ENCODE measurements around the gene LIPC. TPM values are rescaled to one million over a fixed set of nuclear protein-coding genes. Genes with fewer than 3 reads are reported as not detected.

LIPC gene
- total and polyA plus RNA-seq, 9 of the 15 experiments (the other 6 are each of a cell fraction or from before 2014, with no cell fraction given) = 0.07 to 0.41 (median 0.11) TPM; not detected in 2

DNA sequence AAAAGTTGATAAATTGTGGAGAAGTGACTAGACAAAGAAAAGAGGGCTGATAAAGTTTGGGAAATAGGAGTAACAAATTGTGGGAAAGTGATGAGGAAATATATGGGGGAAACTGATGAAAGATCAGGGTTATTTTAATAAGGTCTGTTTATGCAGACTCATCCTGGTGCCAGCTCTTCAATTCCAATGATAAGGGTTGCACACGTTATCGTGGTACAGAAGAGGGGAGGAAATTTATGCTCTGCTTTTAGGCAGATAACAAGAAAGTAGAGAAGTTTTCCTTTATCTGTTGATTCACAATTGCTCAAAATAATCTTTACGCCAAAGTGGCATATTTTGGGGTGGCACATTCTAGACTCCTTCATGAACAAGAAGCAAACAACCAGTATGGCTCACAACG lies 32.1 kb upstream of the LIPC start (continued):
- TF ChIP-seq, protein P1, sequence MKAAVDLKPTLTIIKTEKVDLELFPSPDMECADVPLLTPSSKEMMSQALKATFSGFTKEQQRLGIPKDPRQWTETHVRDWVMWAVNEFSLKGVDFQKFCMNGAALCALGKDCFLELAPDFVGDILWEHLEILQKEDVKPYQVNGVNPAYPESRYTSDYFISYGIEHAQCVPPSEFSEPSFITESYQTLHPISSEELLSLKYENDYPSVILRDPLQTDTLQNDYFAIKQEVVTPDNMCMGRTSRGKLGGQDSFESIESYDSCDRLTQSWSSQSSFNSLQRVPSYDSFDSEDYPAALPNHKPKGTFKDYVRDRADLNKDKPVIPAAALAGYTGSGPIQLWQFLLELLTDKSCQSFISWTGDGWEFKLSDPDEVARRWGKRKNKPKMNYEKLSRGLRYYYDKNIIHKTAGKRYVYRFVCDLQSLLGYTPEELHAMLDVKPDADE (conservative IDR thresholded peaks at IDR 0.05; ENCODE audit: control insufficient read depth, low read depth, low read length) = no peak
- TF ChIP-seq ZC3H4 (CRISPR knock-in tag; IDR thresholded peaks at IDR 0.05; ENCODE audit: borderline replicate concordance) = no peak
- TF ChIP-seq, protein P2, sequence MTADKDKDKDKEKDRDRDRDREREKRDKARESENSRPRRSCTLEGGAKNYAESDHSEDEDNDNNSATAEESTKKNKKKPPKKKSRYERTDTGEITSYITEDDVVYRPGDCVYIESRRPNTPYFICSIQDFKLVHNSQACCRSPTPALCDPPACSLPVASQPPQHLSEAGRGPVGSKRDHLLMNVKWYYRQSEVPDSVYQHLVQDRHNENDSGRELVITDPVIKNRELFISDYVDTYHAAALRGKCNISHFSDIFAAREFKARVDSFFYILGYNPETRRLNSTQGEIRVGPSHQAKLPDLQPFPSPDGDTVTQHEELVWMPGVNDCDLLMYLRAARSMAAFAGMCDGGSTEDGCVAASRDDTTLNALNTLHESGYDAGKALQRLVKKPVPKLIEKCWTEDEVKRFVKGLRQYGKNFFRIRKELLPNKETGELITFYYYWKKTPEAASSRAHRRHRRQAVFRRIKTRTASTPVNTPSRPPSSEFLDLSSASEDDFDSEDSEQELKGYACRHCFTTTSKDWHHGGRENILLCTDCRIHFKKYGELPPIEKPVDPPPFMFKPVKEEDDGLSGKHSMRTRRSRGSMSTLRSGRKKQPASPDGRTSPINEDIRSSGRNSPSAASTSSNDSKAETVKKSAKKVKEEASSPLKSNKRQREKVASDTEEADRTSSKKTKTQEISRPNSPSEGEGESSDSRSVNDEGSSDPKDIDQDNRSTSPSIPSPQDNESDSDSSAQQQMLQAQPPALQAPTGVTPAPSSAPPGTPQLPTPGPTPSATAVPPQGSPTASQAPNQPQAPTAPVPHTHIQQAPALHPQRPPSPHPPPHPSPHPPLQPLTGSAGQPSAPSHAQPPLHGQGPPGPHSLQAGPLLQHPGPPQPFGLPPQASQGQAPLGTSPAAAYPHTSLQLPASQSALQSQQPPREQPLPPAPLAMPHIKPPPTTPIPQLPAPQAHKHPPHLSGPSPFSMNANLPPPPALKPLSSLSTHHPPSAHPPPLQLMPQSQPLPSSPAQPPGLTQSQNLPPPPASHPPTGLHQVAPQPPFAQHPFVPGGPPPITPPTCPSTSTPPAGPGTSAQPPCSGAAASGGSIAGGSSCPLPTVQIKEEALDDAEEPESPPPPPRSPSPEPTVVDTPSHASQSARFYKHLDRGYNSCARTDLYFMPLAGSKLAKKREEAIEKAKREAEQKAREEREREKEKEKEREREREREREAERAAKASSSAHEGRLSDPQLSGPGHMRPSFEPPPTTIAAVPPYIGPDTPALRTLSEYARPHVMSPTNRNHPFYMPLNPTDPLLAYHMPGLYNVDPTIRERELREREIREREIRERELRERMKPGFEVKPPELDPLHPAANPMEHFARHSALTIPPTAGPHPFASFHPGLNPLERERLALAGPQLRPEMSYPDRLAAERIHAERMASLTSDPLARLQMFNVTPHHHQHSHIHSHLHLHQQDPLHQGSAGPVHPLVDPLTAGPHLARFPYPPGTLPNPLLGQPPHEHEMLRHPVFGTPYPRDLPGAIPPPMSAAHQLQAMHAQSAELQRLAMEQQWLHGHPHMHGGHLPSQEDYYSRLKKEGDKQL (CRISPR knock-in tag; IDR thresholded peaks at IDR 0.05; ENCODE audit: borderline replicate concordance) = no peak
- TF ChIP-seq, protein P3, sequence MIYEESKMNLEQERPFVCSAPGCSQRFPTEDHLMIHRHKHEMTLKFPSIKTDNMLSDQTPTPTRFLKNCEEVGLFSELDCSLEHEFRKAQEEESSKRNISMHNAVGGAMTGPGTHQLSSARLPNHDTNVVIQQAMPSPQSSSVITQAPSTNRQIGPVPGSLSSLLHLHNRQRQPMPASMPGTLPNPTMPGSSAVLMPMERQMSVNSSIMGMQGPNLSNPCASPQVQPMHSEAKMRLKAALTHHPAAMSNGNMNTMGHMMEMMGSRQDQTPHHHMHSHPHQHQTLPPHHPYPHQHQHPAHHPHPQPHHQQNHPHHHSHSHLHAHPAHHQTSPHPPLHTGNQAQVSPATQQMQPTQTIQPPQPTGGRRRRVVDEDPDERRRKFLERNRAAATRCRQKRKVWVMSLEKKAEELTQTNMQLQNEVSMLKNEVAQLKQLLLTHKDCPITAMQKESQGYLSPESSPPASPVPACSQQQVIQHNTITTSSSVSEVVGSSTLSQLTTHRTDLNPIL (CRISPR knock-in tag; IDR thresholded peaks at IDR 0.05) = no peak
- TF ChIP-seq, protein P4, sequence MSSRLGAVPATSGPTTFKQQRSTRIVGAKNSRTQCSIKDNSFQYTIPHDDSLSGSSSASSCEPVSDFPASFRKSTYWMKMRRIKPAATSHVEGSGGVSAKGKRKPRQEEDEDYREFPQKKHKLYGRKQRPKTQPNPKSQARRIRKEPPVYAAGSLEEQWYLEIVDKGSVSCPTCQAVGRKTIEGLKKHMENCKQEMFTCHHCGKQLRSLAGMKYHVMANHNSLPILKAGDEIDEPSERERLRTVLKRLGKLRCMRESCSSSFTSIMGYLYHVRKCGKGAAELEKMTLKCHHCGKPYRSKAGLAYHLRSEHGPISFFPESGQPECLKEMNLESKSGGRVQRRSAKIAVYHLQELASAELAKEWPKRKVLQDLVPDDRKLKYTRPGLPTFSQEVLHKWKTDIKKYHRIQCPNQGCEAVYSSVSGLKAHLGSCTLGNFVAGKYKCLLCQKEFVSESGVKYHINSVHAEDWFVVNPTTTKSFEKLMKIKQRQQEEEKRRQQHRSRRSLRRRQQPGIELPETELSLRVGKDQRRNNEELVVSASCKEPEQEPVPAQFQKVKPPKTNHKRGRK (tag; IDR thresholded peaks at IDR 0.05) = no peak
- no peak for TF ChIP-seq BMI1 (IDR thresholded peaks at IDR 0.05; ENCODE audit: low read length)
- no peak for TF ChIP-seq NCOA1 (IDR thresholded peaks at IDR 0.05; ENCODE audit: low read depth)
- TF ChIP-seq, protein P5, sequence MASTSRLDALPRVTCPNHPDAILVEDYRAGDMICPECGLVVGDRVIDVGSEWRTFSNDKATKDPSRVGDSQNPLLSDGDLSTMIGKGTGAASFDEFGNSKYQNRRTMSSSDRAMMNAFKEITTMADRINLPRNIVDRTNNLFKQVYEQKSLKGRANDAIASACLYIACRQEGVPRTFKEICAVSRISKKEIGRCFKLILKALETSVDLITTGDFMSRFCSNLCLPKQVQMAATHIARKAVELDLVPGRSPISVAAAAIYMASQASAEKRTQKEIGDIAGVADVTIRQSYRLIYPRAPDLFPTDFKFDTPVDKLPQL (IDR thresholded peaks at IDR 0.05; ENCODE audit: extremely low read depth, insufficient read length) = no peak
- no peak for TF ChIP-seq KDM5B (IDR thresholded peaks at IDR 0.05; ENCODE audit: insufficient replicate concordance, low read depth, low read length)
- TF ChIP-seq PCBP2 (IDR thresholded peaks at IDR 0.05; ENCODE audit: low read depth, low read length, poor library complexity, severe bottlenecking) = no peak
- no peak for TF ChIP-seq JUN (IDR thresholded peaks at IDR 0.05; ENCODE audit: borderline replicate concordance, low read depth, low read length)
- TF ChIP-seq JUN (CRISPR knock-in tag; IDR thresholded peaks at IDR 0.05; ENCODE audit: borderline replicate concordance) = no peak
- TF ChIP-seq PPARD (CRISPR knock-in tag; IDR thresholded peaks at IDR 0.05) = no peak
- no peak for TF ChIP-seq BACH1 (tag; IDR thresholded peaks at IDR 0.05)
- TF ChIP-seq, protein P6, sequence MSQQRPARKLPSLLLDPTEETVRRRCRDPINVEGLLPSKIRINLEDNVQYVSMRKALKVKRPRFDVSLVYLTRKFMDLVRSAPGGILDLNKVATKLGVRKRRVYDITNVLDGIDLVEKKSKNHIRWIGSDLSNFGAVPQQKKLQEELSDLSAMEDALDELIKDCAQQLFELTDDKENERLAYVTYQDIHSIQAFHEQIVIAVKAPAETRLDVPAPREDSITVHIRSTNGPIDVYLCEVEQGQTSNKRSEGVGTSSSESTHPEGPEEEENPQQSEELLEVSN (IDR thresholded peaks at IDR 0.05; ENCODE audit: borderline replicate concordance in 1 of 2, extremely low read depth in 1 of 2, insufficient read depth in 1 of 2, insufficient read length in 1 of 2, low read depth in 1 of 2, low read length in 1 of 2, poor library complexity in 1 of 2, severe bottlenecking in 1 of 2) = no peak
- TF ChIP-seq ZNF586 (CRISPR knock-in tag; conservative IDR thresholded peaks at IDR 0.05) = no peak
